GM18909 (cell line): ENCODE data around the gene DNAH9.
"Not testable (repeated sequence)": the region's sequence is repeated elsewhere in the genome, so short reads cannot be mapped to it uniquely, and the experiment has no call there.

ENCODE experiments used
- ATAC-seq: cut with Tn5 transposase; IDR thresholded peaks from one replicate; pipeline ENCODE4 v1.9.1; 2021; ENCODE audit warnings: mild to moderate bottlenecking; ENCODE audit not compliant: unreplicated experiment, poor library complexity

Gene DNAH9

DNA sequence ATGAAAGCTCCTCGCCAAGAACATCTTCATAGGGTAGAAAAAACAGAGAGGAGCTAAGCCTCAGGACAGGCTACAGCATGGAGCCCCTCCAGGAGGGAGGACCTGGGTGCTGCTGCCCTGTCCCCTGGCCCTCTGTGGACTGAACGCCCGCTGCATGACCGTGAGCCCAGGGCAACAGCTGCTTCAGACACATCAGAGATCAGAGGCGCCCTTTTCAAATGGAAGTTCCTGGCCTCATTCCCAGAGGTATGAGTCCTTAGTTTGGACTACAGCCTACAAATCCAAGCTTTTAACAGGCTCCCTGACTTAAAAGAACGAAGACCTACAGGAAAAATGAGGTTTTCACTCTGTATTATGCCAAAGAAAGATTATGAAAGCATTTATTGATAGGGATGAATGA is 350.5 kb downstream of the DNAH9 start:
- no peak for ATAC-seq

DNA sequence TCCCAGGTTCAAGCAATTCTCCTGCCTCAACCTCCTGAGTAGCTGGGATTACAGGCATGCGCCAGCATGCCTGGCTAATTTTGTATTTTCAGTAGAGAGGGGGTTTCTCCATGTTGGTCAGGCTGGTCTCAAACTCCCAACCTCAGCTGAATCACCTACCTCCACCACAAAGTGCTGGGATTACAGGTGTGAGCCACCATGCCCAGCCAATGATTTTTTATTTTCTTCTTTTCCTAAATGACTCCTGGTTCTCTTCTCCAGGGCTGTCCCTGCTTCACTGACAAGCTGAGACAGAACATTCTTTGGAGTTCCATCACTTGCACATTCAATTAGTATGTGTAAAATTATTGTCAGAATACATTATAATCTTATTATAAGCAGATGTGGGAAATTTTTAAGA is 351.3 kb downstream of the DNAH9 start:
- ATAC-seq: not testable (repeated sequence)

DNA sequence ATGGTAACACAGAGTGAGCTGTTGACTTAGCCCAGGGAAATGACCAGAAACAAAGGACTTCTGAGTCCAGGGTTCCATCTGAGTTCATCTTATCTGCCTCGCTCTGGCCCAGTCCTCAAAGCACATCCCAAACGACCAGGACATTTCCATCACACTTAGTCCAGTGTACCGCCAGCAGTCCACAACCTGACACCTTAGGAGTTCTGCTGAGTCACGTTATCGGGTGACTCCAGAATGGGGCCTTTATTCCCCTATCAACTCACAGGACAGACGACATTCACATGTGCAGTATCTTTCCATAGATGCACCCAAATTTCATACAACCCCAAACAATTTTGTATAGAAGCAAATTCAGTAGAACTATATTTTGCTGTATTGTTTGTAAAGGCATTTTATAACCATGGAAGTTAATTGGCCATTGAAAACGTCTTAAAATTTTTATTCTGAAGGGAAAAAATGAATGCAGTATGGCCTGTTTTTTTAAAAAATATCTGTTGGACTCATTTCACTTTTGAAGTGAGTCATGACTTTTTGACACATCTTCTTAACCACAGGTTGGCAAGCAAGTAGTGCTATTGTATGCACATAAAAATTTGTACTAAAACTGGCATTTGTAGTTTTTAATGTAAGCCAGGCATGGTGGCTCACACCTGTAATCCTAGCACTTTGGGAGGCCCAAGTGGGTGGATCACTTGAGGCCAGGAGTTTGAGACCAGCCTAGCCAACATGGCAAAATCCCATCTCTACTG is 352.7 kb downstream of the DNAH9 start:
- no peak for ATAC-seq

DNA sequence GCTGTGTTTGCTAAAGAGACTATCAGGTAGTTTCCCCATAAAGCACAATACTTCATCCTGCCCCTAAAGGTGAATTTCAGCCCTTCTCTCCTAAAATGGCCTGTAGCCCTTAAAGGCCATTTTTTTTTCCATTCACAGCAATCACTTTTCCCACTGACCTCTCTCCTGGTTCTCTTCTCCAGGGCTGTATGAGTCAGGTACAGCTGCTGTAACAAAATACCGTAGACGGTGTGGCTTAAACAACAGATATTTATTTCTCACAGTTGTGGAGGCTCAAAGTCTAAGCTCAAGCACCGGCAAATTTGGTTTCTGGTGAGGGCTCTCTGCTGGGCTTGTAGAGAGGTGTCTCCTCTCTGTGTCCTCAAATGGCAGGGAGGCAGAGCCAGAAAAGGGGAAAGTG is 354.3 kb downstream of the DNAH9 start:
- no peak for ATAC-seq

DNA sequence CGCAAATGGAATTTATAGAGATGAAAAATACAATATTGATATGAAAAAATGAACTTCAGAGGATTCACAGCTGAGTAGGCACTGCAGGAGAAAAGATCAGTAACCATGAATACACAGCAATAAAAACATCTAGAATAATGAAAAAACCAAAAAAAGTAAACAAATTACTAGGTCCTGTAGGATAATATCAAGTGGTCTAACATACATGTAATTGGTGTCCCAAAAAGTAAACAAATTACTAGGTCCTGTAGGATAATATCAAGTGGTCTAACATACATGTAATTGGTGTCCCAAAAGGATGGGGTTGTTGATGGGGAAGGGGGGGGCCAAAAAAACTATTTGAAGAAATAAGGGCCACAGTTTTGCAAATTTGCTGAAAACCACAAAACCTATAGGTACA is 355.7 kb downstream of the DNAH9 start:
- no peak for ATAC-seq

DNA sequence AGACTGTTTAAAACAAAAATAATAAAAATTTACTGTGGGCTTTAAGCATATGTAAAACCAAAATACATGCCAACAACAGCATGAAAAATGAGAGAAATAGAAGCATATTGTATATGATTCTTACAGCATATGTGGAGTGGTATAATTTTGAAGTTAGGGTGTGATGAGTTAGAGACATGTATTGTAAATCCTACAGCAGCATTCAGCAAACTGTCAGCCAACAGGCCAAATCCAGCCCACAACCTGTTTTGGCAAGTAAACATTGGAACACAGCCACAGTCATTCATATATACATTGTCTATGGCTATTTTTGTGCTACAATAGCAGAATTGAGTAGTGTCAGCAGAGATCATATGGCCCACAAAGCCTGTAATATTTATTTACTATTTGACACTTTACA is 356.7 kb downstream of the DNAH9 start:
- ATAC-seq: no peak

DNA sequence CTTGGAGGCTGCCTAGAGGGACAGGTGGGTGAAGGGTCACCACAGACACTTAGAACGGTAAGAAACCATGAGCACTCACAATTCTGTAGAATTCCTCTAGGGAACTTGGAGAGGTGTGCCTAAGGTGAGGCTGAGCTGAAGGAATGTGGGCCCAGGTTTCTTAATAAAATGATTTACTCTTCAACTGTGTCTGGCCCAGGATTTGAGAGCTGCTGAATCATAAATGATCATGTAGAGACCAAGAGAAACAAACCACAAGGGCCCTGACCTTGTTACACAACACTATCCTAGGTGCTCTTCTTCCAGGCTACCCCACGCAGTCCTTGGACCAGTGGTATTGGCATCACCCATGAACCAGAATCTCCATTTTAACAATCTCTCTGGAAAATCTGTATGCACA is 371.3 kb downstream of the DNAH9 start:
- no peak for ATAC-seq

DNA sequence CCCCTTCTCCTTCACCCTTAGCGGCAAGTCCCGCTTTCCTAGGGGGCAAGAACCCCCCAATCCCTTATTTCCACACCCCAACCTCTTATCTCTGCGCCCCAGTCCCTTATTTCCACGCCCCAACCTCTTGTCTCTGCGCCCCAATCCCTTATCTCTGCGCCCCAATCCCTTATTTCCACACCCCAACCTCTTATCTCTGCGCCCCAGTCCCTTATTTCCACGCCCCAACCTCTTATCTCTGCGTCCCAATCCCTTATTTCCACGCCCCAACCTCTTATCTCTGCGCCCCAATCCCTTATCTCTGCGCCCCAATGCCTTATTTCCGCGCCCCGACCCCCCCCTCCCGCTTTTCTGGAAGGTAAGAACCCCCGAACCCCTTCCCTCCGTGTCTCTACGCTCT is 374.5 kb downstream of the DNAH9 start:
- not testable (repeated sequence) for ATAC-seq

DNA sequence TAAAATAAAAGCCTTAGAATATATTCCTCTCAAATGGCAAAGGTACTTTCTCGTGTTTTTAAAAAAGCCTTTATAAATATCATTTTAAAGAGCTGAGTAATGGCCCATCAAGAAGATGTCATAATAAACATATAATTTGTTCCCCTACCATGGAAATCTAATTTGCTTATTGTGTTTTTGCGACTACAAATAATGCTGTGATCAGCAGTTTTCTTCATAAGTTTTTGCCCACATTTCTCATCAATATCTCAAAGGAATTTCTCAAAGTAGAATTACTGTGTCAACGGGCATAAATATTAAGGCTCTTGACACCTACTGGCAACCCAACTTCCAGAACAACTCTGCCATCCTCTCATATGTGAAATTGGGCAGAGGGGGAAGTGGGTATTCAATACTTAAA is 381.5 kb downstream of the DNAH9 start:
- no peak for ATAC-seq

DNA sequence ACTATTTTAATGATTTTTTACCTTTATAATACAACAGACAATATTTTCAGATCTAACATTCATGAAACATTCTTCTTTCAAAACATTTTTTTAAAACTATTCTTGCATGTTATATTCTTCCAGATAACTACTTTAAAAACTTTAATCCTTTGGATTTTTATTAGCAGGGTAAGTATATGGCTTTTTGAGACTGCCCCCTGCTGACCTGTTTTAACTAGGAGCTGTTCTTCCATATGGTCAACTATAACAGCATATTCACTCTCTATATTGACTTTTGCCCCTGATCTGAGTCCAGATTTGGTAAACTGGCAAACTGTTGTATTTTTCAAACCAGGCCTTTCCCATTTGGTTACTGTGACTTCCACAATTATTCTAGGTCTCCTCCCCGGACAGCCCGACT is 382.5 kb downstream of the DNAH9 start:
- ATAC-seq: no peak

DNA sequence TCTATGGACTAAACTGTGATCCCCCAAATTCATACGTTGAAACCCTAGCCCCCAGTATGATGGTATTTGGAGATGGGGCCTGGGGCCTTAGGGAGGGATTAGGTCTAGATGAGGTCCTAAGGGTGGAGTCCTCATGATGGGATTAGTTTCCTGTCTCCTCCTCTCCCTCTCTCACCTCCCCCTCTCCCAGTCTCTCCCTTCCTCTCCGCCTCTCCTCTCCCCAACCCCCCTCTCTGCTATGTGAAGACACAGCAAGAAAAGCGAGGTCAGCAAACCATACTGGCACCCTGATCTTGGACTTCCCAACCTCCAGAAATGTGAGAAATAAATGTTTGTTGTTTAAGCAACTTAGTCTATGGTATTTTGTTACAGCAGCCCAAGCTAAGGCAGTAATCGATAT is 383.6 kb downstream of the DNAH9 start:
- ATAC-seq: no peak

DNA sequence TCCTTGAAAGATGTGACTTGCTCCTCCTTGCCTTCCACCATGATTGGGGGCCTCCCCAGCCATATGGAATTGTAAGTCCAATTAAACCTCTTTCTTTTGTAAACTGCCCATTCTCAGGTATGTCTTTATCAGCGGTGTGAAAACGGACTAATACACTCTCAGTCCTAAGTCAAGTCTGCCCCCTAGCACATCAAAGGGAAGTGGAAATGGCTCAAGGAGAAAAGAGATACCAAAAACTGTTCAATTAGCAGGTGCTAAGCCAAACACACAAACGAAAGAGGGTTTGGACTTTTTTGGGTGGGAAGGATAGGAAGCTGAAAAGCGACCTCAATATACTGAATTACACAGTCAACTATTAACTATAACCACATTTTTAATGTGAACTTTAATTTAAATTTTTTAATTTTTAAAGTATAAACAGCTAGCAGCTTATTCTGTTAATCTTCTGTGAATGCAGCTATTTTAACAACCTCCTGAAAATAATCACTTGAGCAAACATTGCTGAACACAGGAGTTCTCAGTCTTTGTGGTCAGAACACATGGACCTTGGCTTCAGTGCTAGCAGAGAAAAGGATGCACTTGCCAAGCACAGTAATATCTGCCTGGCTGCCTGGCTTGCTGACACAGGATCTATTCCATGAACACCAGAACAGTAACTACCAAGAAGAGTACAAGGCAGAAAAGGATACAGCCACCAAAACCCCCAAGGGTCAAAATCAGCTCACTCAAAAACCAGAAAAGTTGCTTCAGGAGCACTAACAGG is 388.1 kb downstream of the DNAH9 start:
- ATAC-seq: no peak

DNA sequence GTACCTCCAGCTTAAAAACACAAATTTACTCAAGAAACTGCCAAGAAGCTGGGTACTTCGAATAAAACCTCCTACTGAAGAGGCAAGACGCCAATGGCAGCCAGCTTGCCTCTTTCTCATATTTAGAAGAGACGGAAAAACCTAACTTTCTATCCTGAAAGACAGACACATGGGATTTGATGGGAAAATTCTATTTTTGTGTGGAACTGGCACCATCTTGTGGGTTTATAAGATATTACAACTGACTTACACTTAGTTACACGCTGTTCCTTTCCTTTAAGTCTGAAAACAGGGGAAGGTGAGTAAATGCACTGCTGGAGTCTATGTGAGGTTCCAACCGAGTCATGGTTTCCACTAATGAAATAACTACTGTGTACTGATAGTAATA is 388.7 kb downstream of the DNAH9 start:
- no peak for ATAC-seq

DNA sequence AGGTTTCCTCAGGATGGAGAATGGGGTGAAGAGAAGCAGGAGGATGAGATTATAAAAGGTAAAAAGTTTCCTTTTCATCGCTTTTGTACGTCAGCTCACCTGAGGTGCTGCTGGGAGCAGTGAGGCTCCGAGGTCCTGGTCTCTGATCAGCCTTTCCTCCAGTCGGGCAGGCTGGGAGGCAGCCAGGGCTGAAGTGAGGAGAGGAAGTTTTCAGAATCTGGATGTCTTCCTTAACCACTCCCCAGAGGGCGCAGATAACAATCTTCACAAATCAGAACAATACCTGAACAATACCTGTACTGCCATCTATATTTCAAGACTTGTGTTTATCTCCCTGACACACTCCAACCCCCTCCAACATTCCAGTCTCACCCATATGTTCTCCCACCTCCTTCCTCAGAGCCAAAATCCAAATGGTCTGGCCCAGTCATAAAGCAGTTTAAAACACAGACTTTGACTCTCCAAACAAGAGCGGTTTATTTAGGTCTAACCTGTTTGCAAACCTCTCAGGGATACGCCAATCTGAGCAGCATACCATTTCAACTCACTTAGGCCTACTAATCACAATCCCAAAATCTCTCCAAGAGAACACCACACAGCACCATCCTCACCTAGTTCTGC is 392.2 kb downstream of the DNAH9 start:
- ATAC-seq: no peak

DNA sequence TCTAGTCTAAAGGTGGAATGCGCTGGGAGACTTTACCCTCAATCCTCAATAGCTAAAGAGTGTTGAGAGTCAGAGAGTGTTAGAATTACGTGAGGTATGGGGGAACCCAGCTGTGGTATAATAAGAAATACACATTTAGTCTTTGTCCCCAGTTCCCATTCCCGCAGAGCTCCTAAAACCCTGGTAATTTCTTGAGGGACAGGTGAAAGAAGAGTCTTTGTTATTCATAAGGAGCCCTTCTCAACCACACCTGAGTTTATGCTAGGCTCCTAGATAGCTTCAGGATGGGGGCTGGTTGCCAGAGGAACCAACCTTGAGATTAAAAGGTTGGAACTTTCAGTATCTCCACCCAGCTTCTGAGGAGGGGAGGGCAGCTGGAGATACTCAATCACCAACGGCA is 393.2 kb downstream of the DNAH9 start:
- no peak for ATAC-seq

DNA sequence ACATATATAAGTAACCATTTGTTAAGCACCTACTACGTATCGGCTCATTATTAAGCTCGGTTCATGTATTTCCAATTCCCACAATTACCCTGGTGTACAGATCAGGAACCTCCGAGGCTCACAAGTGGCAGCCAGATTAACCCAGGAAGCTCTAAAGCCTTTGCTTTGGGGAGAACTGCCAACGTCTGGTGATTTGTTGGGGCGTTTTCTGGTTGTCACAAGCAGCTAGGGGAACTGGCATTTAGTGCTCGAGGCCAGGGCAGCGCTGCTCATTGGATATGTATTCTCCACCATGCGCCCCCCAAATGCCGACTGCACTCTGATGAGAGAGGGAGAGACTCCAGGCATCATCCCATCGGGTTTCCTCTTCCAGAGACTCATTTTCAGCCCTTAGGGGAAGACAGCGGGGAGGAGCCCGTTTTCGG is 398.5 kb downstream of the DNAH9 start:
- peak; percentile 47 for ATAC-seq

DNA sequence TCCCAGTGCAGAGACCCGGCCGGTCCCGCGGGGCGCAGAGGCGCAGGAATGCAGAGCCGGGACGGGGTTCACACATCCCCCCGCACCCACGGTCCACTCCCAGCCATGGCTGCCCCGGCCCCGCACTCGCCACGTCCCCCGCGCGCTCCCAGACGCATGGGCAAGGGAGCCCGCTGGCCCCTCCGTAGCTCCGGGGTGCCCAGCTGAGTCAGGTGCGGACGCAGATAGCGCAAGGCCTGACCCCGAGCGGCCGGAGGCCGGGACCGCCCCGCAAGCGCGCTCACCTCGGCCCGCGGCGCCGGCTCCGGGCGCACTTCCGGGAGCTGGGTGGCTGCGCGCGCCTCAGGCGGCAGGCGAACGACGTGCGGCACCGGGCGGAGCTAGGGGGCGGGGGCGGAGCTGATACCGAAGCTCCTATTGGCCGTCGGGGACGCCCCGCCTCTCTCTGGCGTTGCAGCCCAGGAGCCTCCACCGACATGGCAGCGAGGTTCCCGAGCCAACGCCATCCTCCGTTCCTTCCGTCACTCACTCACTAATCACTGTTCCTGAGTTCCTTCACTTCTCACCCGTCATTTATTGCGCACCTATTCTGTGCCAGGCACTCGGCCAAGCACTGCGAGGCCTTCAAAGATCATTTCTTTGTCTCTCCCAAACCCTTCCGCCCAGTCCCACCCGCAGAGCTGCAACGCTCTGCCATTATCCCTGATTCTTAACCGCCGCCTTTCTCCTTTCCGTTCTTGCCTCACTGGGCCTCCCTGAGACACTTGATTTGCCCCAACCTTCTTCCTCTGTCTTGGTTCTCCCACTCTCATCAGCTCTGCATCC is 399.1 kb downstream of the DNAH9 start, which contains the start of gene ZNF18:
ZNF18 (minus strand) TSS at position 329 of the 825 bp plus-strand sequence. CDS start 4,646 bp downstream, outside the sequence.
- ATAC-seq: peak; percentile 98

DNA sequence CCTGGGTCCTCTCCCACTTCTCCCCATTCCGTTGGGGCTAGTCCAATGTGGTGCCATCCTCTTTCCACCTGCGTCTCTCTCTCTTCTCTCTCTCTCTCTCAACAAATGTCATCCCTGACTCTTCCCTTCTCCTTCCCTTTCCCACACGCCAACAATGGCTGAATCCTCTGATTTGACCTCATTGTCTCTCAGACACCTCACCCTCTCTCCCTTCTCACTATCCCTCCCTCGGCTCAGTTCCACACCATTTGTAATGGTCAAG is 399.6 kb downstream of the DNAH9 start:
- no peak for ATAC-seq

DNA sequence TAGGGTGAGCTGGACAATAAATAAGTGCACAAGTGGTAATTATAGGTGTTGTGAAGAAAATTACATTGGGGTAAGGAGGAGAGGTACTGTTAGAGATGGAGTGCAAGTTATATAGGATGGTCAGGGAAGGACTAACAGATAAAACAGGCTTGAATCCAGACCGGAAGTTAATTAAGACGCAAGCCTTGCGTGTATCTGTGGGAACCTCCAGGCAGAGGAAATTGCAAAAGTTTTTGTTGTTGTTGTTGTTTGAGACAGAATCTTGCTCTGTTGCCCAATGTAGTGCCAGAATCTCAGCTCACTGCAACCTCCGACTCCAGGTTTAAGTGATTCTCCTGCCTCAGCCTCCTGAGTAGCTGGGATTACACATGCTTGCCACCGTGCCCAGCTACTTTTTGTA is 401.4 kb downstream of the DNAH9 start:
- no peak for ATAC-seq

DNA sequence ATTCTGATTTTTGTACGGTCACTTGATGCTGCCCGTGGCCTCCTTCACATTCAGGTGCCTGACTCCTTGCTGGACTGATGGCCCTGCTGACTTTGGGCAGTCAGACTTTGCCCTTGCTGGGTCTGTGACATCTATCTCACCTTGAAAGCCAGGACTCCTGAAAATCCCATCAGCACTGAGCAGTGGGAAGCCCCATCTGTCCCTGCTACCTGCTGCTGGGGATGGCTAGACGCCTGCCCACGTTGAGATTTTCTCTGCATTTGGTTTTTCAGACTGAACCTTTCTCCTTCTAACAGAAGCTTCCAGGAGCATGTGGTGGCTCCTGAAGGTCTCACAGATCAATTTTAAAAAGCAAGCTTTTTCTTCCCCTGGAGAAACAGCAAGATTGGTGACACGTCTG is 409.2 kb downstream of the DNAH9 start:
- ATAC-seq: no peak
